Common myeloid progenitor, CD34-positive (primary cell): Measurements from ENCODE around the gene REEP3.
"Not testable (repeated sequence)": the region's sequence is repeated elsewhere in the genome, so short reads cannot be mapped to it uniquely, and the experiment has no call there.

ENCODE experiments used
- CTCF ChIA-PET: fragments of 350-600 bp; sonication (Branson Sonifier 250); formaldehyde crosslinking; loops from one replicate; lab custom pipeline; 2021; ENCODE audit warnings: antibody characterized with exemption; lab: Charles Lee
- POLR2A ChIA-PET: fragments of 350-600 bp; sonication (Branson Sonifier 250); formaldehyde crosslinking; loops from one replicate; lab custom pipeline; 2021; ENCODE audit warnings: antibody characterized with exemption; lab: Charles Lee
- DNase-seq, 3 donors: peaks; one replicate each; pipeline versions ENCODE4 v3.0.0 to v3.0.0-alpha.2; 2013
- H3K27ac ChIP-seq, 2 experiments: 1 replicate in 1 of 2; 2 replicates in 1 of 2; pipeline ENCODE4 v1.7.0; 2013; ENCODE audit warnings: inconsistent platforms in 2 of 2, low read length in 2 of 2, mild to moderate bottlenecking in 2 of 2, low read depth in 1 of 2, moderate library complexity in 1 of 2; ENCODE audit not compliant: severe bottlenecking in 2 of 2, insufficient read depth in 1 of 2, poor library complexity in 1 of 2
- H3K27me3 ChIP-seq, 5 experiments: replicated peaks in 2 of 5; 1 replicate in 3 of 5; 2 replicates in 2 of 5; pipeline versions ENCODE4 v1.6.1 to v1.7.0; 2013; ENCODE audit warnings: low read length in 4 of 5, mild to moderate bottlenecking in 2 of 5, moderate library complexity in 2 of 5, inconsistent platforms in 1 of 5; ENCODE audit not compliant: insufficient read depth in 5 of 5, control insufficient read depth in 4 of 5
- H3K36me3 ChIP-seq, 4 experiments: 1 replicate in 2 of 4; 2 replicates in 2 of 4; pipeline versions ENCODE4 v1.6.1 to v1.7.0; 2013; ENCODE audit warnings: low read length in 3 of 4, control low read depth in 1 of 4, mild to moderate bottlenecking in 1 of 4; ENCODE audit not compliant: control insufficient read depth in 4 of 4, insufficient read depth in 4 of 4
- H3K4me1 ChIP-seq, 4 experiments: 1 replicate in 3 of 4; 2 replicates in 1 of 4; pipeline versions ENCODE4 v1.6.1 to v1.7.1; 2013; ENCODE audit warnings: low read length in 3 of 4, mild to moderate bottlenecking in 3 of 4, control low read depth in 1 of 4, inconsistent platforms in 1 of 4, moderate library complexity in 1 of 4; ENCODE audit not compliant: control insufficient read depth in 4 of 4, insufficient read depth in 4 of 4; ENCODE audit errors: control extremely low read depth in 1 of 4
- H3K4me3 ChIP-seq, 7 experiments: 1 replicate in 4 of 7; 2 replicates in 3 of 7; pipeline versions ENCODE4 v1.5.1 to v1.7.0; 2013; ENCODE audit warnings: mild to moderate bottlenecking in 7 of 7, low read length in 6 of 7, moderate library complexity in 6 of 7, inconsistent platforms in 2 of 7, low read depth in 2 of 7, control low read depth in 1 of 7; ENCODE audit not compliant: insufficient read depth in 4 of 7, control insufficient read depth in 1 of 7; ENCODE audit errors: extremely low read depth in 1 of 7
- H3K9me3 ChIP-seq, 5 experiments: 1 replicate in 4 of 5; 2 replicates in 1 of 5; pipeline versions ENCODE4 v1.6.1 to v1.7.1; 2013; ENCODE audit warnings: low read length in 4 of 5, mild to moderate bottlenecking in 2 of 5, inconsistent platforms in 1 of 5, low read depth in 1 of 5, moderate library complexity in 1 of 5; ENCODE audit not compliant: control insufficient read depth in 4 of 5, insufficient read depth in 2 of 5; ENCODE audit errors: control extremely low read depth in 1 of 5
- WGBS: methylation state at CpG from one replicate; pipeline ENCODE4 v1.1.5; 2013; ENCODE audit not compliant: insufficient coverage; 5-methylcytosine and 5-hydroxymethylcytosine counted together

REEP3 gene

GRCh38 chr10:63653747-63654146 lies 132.5 kb downstream of the REEP3 start:
- H3K27me3 ChIP-seq = no peaks in the 10 kb centered on the region
- POLR2A ChIA-PET = no interaction called here
- no peak for DNase-seq
- no peak overlapping the region for H3K27ac ChIP-seq
- WGBS = 100% methylated on average over 1 of the region's 1 CpG
- no peaks in the 10 kb centered on the region for H3K9me3 ChIP-seq
- no peak overlapping the region for H3K4me3 ChIP-seq
- no peaks in the 10 kb centered on the region for H3K4me1 ChIP-seq
- no peaks in the 10 kb centered on the region for H3K36me3 ChIP-seq
- CTCF ChIA-PET = no interaction called here

GRCh38 chr10:63657761-63658160 lies 136.6 kb downstream of the REEP3 start:
- POLR2A ChIA-PET = no interaction called here

GRCh38 chr10:63660941-63661340 lies 139.7 kb downstream of the REEP3 start:
- CTCF ChIA-PET, H3K36me3 ChIP-seq, H3K4me3 ChIP-seq, H3K27me3 ChIP-seq, H3K4me1 ChIP-seq, DNase-seq, H3K9me3 ChIP-seq, H3K27ac ChIP-seq, POLR2A ChIA-PET: not testable (repeated sequence)
- WGBS = 99% methylated on average over 8 of the region's 8 CpGs

More at GRCh38 chr10:63657761-63658160, 136.6 kb downstream of the REEP3 start:
- WGBS = 100% methylated on average over 2 of the region's 4 CpGs
- Histone ChIP-seq H3K36me3 (no peaks in the 10 kb centered on the region), H3K4me3 (no peak overlapping the region), H3K4me1 (no peaks in the 10 kb centered on the region), H3K9me3 (no peaks in the 10 kb centered on the region), H3K27me3 (no peaks in the 10 kb centered on the region), H3K27ac (no peak overlapping the region)
- no peak for DNase-seq
- CTCF ChIA-PET = no interaction called here

- Histone ChIP-seq H3K9me3 (no peaks in the 10 kb centered on the region), H3K27ac (no peak overlapping the region), H3K4me3 (no peak overlapping the region), H3K4me1 (no peaks in the 10 kb centered on the region), H3K36me3 (no peaks in the 10 kb centered on the region), H3K27me3 (no peaks in the 10 kb centered on the region)
- DNase-seq = no peak
- POLR2A ChIA-PET = no interaction called here
- whole genome bisulfite sequencing = no CpG with 5 or more reads among the region's 5 CpGs
- CTCF ChIA-PET = no interaction called here
Measured at GRCh38 chr10:63661347-63661746, 140.1 kb downstream of the REEP3 start.

GRCh38 chr10:63664341-63664885 lies 143.2 kb downstream of the REEP3 start:
- CTCF ChIA-PET = no interaction called here
- WGBS = 99% methylated on average over 8 of the region's 13 CpGs

GRCh38 chr10:63665006-63665580 lies 143.9 kb downstream of the REEP3 start:
- H3K9me3 ChIP-seq, POLR2A ChIA-PET: not testable (repeated sequence)
- WGBS = 100% methylated on average over 5 of the region's 10 CpGs

More at GRCh38 chr10:63664341-63664885, 143.2 kb downstream of the REEP3 start:
- POLR2A ChIA-PET = no interaction called here
- H3K4me3 ChIP-seq = no peak overlapping the region
- H3K27me3 ChIP-seq = no peaks in the 10 kb centered on the region
- no peak for DNase-seq
- H3K27ac ChIP-seq = no peak overlapping the region
- H3K9me3 ChIP-seq = no peaks in the 10 kb centered on the region
- no peaks in the 10 kb centered on the region for H3K4me1 ChIP-seq
- H3K36me3 ChIP-seq = no peaks in the 10 kb centered on the region

GRCh38 chr10:63665670-63666134 lies 144.5 kb downstream of the REEP3 start:
- WGBS = 50% methylated on average over 1 of the region's 4 CpGs
- H3K27me3 ChIP-seq = no peaks in the 10 kb centered on the region
- H3K4me3 ChIP-seq = no peak overlapping the region
- H3K36me3 ChIP-seq = no peaks in the 10 kb centered on the region
- H3K9me3 ChIP-seq = no peaks in the 10 kb centered on the region
- H3K27ac ChIP-seq = no peak overlapping the region
- POLR2A ChIA-PET = no interaction called here
- CTCF ChIA-PET = interaction anchor here (1.0 kb wide), 1 partner anchor 11 kb away, joined by 4 read pairs; no protein-coding TSS in a partner anchor
- no peak for DNase-seq
- H3K4me1 ChIP-seq = no peaks in the 10 kb centered on the region

More at GRCh38 chr10:63665006-63665580, 143.9 kb downstream of the REEP3 start:
- not testable (repeated sequence) for H3K36me3 ChIP-seq, H3K27ac ChIP-seq, H3K4me1 ChIP-seq, H3K4me3 ChIP-seq, DNase-seq, H3K27me3 ChIP-seq
- CTCF ChIA-PET = interaction anchor here (1.0 kb wide), 1 partner anchor 11 kb away, joined by 4 read pairs; no protein-coding TSS in a partner anchor
